GM12873 (cell line): ENCODE results near the gene ERMAP.

Source experiments
- TF ChIP-seq, protein P1 (sequence below): IDR thresholded peaks from 2 replicates; pipeline ENCODE4 v1.5.1; 2012; ENCODE audit warnings: low read depth, mild to moderate bottlenecking, moderate library complexity, low read length, control low read depth; ENCODE audit not compliant: insufficient read depth; ENCODE audit errors: missing control alignments

Gene ERMAP

DNA sequence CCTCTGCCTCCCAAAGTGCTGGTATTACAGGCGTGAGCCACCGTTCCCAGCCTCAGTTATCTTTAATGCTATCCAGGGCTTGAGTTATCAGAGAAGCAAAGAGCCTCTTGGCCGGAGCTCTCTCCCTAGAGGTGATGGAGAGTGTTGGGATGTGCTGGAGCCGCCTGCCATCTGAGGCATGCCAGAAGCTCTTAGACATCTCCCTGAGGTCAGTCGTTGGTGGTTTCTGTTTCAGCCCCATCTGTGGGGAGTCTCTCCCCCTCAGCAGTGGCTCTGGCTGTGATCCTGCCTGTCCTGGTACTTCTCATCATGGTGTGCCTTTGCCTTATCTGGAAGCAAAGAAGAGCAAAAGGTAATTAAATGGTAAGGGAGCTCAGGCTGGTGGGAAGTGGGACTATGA lies 17.9 kb downstream of the ERMAP start:
- TF ChIP-seq, protein P1, sequence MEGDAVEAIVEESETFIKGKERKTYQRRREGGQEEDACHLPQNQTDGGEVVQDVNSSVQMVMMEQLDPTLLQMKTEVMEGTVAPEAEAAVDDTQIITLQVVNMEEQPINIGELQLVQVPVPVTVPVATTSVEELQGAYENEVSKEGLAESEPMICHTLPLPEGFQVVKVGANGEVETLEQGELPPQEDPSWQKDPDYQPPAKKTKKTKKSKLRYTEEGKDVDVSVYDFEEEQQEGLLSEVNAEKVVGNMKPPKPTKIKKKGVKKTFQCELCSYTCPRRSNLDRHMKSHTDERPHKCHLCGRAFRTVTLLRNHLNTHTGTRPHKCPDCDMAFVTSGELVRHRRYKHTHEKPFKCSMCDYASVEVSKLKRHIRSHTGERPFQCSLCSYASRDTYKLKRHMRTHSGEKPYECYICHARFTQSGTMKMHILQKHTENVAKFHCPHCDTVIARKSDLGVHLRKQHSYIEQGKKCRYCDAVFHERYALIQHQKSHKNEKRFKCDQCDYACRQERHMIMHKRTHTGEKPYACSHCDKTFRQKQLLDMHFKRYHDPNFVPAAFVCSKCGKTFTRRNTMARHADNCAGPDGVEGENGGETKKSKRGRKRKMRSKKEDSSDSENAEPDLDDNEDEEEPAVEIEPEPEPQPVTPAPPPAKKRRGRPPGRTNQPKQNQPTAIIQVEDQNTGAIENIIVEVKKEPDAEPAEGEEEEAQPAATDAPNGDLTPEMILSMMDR: no peak

DNA sequence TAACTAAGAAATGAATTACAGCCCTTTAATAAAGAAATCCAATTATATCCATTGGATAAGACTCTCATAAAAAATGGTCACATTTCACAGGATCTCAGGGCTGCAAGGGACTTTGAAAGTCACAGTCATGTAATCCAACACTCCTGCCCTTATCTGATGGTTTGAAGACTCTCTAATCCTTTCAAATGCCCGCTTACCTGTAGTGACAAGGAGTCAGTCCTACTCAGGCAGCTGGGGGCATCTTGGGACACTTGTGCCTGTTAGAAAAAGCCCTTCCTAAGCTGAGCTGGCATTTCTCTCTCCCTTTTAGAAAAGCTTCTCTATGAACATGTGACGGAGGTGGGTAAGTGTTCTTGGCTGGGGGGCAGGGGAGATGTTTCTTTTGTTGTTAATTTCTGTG lies 18.5 kb downstream of the ERMAP start:
- TF ChIP-seq, protein P1: no peak

DNA sequence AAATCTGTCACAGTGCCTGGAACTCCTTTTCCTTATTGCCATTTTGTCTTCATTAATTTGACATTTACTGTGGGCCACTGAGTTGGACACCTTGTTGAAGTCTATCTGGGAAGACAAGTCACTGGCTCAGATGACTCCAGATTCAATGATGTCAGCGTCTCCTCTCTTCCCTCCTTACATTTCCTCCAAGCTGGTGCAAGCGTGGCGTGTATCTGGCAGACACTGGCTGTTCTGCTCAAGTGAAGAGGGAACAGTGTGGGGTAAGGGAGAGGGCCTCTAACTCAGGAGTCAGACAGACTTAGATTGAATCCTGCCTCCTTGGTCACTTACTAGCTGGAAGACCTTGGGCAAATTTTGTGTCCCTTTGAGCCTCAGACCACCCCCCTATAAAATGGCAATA lies 20.8 kb downstream of the ERMAP start:
- TF ChIP-seq, protein P1: no peak

DNA sequence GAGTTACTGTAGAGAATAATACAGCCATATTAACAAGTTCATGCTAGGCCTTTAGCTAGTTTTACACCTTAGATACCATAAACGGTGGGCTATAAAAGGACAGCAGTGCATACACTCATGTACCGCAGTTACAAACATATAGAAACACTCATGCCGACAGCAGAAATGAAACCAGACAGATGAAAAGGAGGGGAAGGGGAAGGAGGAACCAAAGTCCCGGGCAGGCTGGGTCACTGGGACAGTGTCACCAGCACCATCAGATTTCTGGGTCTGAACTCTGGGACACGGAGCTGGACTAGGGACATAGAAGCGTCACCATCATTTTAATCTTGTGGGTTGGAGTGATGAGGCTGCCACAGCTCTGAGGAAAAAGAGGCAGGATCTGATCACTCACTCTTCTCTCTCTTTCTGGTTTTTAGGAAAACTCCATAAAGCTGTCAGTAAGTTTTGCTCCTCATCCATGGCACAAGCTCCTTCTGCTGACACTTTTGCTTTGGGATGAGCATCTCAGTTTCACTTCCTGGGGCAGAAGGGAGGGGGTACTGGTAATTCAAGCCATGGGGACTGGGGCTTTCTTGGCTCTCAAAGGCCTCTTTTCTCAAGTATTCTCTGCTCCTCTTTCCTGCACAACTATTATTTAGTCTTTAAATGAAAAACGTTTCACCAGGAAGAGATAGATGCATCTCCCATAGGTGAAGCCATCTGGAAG lies 21.7 kb downstream of the ERMAP start:
- TF ChIP-seq, protein P1: no peak

DNA sequence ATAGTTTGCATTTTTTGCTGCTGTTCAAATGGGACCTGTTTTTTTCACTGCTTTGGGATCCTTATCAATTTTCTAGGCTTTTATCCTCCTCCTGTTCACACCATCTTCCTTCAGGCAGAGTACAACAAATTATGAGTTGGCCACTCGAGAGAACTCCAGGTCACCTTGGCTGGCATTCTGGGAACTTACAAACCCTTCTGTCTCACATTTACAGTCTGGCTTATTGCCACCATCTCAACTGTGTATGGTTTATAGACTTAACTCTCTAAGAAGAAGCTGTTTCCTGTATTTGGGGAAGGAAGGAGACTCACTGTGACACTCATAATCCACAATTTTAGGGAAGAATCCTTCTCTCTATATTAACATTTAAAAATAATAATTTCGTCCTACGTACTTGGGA lies 24.1 kb downstream of the ERMAP start:
- TF ChIP-seq, protein P1: no peak

DNA sequence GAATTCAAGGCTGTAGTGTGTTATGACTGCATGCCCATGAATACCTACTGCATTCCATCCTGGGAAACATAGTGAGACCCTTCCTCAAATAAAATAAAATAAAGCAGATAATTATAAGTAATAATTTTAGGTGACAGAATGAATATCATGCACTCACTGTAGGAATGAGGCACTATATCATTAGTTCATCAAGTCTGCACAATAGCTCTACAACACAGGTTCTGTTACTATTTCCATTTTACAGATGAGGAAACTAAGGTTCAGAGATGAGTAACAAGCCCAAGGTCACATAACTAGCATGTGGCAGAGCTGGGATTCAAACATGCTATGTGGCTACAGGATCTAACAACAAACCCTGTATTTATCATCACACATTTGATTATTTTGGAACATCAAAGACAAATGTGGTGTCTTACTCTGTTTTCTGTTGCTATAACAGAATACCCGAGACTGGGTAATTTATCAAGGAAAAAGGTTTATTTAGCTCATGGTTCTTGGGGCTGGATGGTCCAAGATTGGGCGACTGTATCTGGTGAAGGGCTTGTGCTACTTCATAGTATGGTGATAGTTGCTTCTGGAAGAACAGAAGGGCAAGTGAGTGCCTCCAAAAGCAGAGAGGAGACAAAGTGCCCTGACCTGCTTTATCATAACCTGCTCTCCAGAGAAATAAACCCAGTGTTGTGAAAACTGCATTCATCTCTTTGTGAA lies 24.7 kb downstream of the ERMAP start:
- TF ChIP-seq, protein P1: no peak

DNA sequence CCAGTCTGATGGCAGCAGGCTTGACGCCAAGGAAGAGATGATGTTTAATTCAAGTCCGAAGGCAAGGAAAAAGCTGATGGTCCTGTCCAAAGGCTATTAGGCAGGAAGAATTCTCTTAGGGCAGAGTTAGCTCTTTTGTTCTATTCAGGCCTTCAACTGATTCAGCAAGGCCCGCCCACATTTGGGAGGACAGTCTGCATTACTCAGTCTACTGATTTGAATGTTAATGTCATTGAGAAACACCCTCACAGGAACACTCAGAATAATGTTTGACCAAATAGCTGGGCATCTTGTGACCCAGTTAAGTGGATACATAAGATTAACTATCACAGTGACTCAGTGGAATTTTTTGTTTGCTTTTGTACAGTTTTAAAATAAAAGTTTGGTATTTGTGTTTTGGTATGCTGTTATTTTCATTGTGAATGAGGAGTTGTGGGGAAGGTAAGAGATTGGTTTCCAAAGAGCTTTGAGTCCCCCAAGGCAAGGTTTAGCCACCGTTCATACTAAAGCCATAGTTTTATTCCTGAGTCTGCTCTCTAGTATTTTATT lies 27.7 kb downstream of the ERMAP start:
- TF ChIP-seq, protein P1: no peak
